ENCODE results near the gene KLRC2.
"Not testable (repeated sequence)": the region's sequence is repeated elsewhere in the genome, so short reads cannot be mapped to it uniquely, and the experiment has no call there.

KLRC2 gene

GRCh38 chr12:10408842-10409241 lies 27.0 kb downstream of the KLRC2 start:
- TF ChIP-seq CTCF (IDR thresholded peaks at IDR 0.05; ENCODE audit: insufficient read depth, low read depth, low read length, missing control alignments) = no peak
- no peak for DNase-seq (ENCODE audit: low read depth)
- H3K4me3 ChIP-seq (ENCODE audit: low read length) = no peak overlapping the region

GRCh38 chr12:10406725-10407124 lies 29.1 kb downstream of the KLRC2 start:
- no peak overlapping the region for H3K4me3 ChIP-seq (ENCODE audit: low read length)
- TF ChIP-seq CTCF (IDR thresholded peaks at IDR 0.05; ENCODE audit: insufficient read depth, low read depth, low read length, missing control alignments) = no peak
- no peak for DNase-seq (ENCODE audit: low read depth)

- DNase-seq (ENCODE audit: low read depth) = peak; percentile 90
- TF ChIP-seq CTCF (IDR thresholded peaks at IDR 0.05; ENCODE audit: insufficient read depth, low read depth, low read length, missing control alignments) = no peak
- H3K4me3 ChIP-seq (ENCODE audit: low read length) = no peak overlapping the region
Observed at GRCh38 chr12:10405294-10405693, 30.5 kb downstream of the KLRC2 start.

- no peak for DNase-seq (ENCODE audit: low read depth)
- no peak for TF ChIP-seq CTCF (IDR thresholded peaks at IDR 0.05; ENCODE audit: insufficient read depth, low read depth, low read length, missing control alignments)
- no peak overlapping the region for H3K4me3 ChIP-seq (ENCODE audit: low read length)
Observed at GRCh38 chr12:10404798-10405197, 31.0 kb downstream of the KLRC2 start.

- no peak overlapping the region for H3K4me3 ChIP-seq (ENCODE audit: low read length)
- no peak for DNase-seq (ENCODE audit: low read depth)
Observed at GRCh38 chr12:10400829-10401228, 35.0 kb downstream of the KLRC2 start.

GRCh38 chr12:10398168-10398567 lies 37.6 kb downstream of the KLRC2 start:
- TF ChIP-seq CTCF (IDR thresholded peaks at IDR 0.05; ENCODE audit: insufficient read depth, low read depth, low read length, missing control alignments) = no peak
- DNase-seq (ENCODE audit: low read depth) = no peak
- H3K4me3 ChIP-seq (ENCODE audit: low read length) = no peak overlapping the region

More at GRCh38 chr12:10400829-10401228, 35.0 kb downstream of the KLRC2 start:
- TF ChIP-seq CTCF (IDR thresholded peaks at IDR 0.05; ENCODE audit: insufficient read depth, low read depth, low read length, missing control alignments) = no peak

GRCh38 chr12:10397296-10397695 lies 38.5 kb downstream of the KLRC2 start:
- H3K4me3 ChIP-seq (ENCODE audit: low read length) = no peak overlapping the region
- no peak for DNase-seq (ENCODE audit: low read depth)
- no peak for TF ChIP-seq CTCF (IDR thresholded peaks at IDR 0.05; ENCODE audit: insufficient read depth, low read depth, low read length, missing control alignments)

GRCh38 chr12:10396176-10396575 lies 39.6 kb downstream of the KLRC2 start:
- not testable (repeated sequence) for H3K4me3 ChIP-seq (ENCODE audit: low read length); DNase-seq (ENCODE audit: low read depth)
